Measurements from ENCODE around the gene FOSB.

Gene FOSB

GRCh38 chr19:45469132-45469944 is 1.5 kb downstream of the FOSB start:
- DNase-seq = peak; percentile 92

DNA sequence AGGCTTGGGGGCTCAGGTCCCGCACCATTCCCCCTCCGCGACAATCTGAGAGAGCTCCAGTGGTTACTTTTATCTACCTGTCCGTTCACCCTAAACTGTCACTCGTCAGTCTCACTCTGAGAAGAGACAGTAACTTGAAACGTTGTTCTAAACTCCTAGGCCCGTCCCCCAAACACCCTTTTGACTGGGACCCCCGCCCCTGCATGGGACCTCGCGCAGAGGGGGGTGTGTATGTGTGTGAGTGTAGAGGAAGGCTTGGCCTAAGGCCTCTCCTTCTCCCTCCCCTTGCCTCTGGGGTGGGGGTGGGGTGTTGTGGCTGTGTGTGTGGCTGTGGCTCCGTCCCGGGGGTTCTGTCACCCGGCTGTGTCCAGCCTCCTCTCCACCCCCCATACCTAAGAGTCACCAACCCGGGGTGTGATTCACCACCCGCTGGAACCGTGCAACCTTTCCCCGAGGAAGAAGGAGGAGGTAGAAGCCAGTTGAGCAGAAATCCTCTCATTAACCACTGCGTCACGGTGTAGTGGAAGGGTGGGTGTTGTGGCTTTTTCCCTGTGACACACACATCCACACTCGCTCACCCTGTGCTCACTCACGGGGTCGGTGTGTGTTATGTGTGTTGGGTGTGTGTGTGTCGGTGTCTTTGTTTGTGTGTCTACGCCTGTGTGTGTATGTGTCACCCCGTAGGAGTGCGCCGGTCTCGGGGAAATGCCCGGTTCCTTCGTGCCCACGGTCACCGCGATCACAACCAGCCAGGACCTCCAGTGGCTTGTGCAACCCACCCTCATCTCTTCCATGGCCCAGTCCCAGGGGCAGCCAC is 2.4 kb downstream of the FOSB start:
- DNase-seq = no peak

- no peak for DNase-seq
Measured at GRCh38 chr19:45470762-45471081, 2.9 kb downstream of the FOSB start.

- DNase-seq = no peak
Measured at GRCh38 chr19:45471111-45471930, 3.5 kb downstream of the FOSB start.

DNA sequence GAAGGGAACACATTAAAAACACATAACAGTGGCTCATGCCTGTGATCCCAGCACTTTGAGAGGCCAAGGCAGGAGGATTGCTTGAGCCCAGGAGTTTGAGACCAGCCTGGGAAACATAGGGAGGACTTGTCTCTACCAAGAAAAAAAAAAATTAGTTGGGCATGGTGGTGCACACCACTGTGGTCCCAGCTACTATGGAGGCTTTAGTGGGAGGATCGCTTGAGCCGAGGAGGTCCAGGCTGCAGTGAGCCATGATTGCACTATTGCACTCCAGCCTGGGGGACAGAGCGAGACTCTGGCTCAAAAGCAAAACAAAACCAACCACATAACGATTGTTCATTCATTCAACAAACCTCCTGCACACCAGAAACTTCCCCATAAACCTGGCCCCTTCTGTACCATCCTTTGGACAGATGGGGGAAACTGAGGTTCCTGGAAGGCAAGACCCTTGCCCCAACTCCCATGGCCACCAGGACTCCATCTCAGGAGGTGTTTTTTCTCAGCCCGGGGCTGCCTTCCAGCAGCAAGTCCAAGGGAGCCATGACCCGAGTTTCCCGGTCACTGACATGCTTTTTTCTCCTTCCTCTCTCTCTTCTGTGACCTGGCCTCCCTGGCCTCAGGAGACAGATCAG is 4.3 kb downstream of the FOSB start:
- no peak for DNase-seq

DNA sequence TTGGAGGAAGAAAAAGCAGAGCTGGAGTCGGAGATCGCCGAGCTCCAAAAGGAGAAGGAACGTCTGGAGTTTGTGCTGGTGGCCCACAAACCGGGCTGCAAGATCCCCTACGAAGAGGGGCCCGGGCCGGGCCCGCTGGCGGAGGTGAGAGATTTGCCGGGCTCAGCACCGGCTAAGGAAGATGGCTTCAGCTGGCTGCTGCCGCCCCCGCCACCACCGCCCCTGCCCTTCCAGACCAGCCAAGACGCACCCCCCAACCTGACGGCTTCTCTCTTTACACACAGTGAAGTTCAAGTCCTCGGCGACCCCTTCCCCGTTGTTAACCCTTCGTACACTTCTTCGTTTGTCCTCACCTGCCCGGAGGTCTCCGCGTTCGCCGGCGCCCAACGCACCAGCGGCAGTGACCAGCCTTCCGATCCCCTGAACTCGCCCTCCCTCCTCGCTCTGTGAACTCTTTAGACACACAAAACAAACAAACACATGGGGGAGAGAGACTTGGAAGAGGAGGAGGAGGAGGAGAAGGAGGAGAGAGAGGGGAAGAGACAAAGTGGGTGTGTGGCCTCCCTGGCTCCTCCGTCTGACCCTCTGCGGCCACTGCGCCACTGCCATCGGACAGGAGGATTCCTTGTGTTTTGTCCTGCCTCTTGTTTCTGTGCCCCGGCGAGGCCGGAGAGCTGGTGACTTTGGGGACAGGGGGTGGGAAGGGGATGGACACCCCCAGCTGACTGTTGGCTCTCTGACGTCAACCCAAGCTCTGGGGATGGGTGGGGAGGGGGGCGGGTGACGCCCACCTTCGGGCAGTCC is 5.0 kb downstream of the FOSB start:
- DNase-seq = no peak

DNA sequence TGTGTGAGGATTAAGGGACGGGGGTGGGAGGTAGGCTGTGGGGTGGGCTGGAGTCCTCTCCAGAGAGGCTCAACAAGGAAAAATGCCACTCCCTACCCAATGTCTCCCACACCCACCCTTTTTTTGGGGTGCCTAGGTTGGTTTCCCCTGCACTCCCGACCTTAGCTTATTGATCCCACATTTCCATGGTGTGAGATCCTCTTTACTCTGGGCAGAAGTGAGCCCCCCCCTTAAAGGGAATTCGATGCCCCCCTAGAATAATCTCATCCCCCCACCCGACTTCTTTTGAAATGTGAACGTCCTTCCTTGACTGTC is 5.5 kb downstream of the FOSB start:
- DNase-seq = no peak

- no peak for DNase-seq
Measured at GRCh38 chr19:45473682-45474605, 6.1 kb downstream of the FOSB start.

GRCh38 chr19:45474606-45475521 is 7.1 kb downstream of the FOSB start:
- no peak for DNase-seq

- no peak for DNase-seq
Measured at GRCh38 chr19:45475537-45476291, 7.9 kb downstream of the FOSB start.

GRCh38 chr19:45476304-45476703 is 8.5 kb downstream of the FOSB start:
- DNase-seq = no peak

GRCh38 chr19:45477186-45477585 is 9.4 kb downstream of the FOSB start:
- DNase-seq = no peak

GRCh38 chr19:45477713-45478453 is 10.1 kb downstream of the FOSB start:
- no peak for DNase-seq

- DNase-seq = peak; percentile 90
Measured at GRCh38 chr19:45478454-45479238, 10.8 kb downstream of the FOSB start.

GRCh38 chr19:45483033-45483432 is 15.2 kb downstream of the FOSB start:
- no peak for DNase-seq

DNA sequence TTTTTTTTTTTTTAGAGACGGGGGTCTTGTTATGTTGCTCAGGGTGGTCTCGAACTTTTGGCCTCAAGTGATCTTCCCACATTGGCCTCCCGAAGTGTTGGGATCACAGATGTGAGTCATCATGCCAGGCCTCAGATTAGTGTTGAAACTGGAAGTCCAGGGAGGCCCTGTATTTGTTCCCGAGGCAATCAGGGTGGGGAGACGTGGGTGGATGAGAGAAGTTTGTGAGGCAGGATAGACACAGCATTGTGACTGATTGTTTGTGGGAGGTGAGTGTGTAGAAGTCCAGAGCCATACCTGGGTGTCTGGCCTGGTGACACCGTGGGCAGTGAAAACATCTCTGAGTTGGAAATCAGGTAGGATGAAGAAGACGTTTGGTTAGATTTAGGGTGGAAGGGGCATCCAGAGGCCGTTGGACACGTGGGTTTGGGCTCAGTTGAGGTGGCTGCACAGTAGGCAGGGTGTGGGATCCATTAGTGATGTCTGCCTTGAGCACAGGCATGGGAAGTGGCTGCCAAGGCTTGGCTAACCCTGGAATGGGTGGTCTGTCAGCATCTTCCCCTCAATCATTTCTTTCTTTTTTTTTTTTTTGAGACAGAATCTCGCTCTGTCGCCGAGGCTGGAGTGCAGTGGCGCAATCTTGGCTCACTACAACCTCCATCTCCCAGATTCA is 16.6 kb downstream of the FOSB start:
- DNase-seq = no peak

Measured in activated CD8-positive, alpha-beta memory T cell treated with anti-CD3 and anti-CD28 coated beads, Interleukin-2, amount 50 U/mL, for 4 hours (primary cell).